Epithelial cell of proximal tubule (primary cell): Measurements from ENCODE around the gene PDAP1. TPM values are rescaled to one million over a fixed set of nuclear protein-coding genes. Genes with fewer than 3 reads are reported as not detected.

Experiments used
- DNase-seq: peaks from one replicate; pipeline ENCODE4 v3.0.0-alpha.2; 2011; ENCODE audit warnings: low read depth
- H3K4me3 ChIP-seq: 2 replicates; pipeline ENCODE4 v1.5.1; 2011; ENCODE audit warnings: low read depth, mild to moderate bottlenecking, low read length
- CTCF ChIP-seq: conservative IDR thresholded peaks from 2 replicates; pipeline ENCODE4 v1.5.1; 2012; ENCODE audit warnings: low read depth, mild to moderate bottlenecking, low read length
- total RNA-seq: library from RNA; depleted of rRNA; stranded (reverse); fragments of >200 nt; gene quantifications from 2 replicates; pipeline ENCODE4 v1.2.3, GENCODE V29; 2015

PDAP1 gene
- total RNA-seq, 1 donor from 2014 or later: 123 TPM

GRCh38 chr7:99452541-99452940, 44.1 kb upstream of the PDAP1 start:
- TF ChIP-seq CTCF: no peak
- DNase-seq: no peak
- H3K4me3 ChIP-seq: no peak overlapping the region

GRCh38 chr7:99451936-99452335, 43.5 kb upstream of the PDAP1 start:
- no peak overlapping the region for H3K4me3 ChIP-seq
- TF ChIP-seq CTCF: no peak
- no peak for DNase-seq

- no peak for DNase-seq
- H3K4me3 ChIP-seq: no peak overlapping the region
- no peak for TF ChIP-seq CTCF
Measured at GRCh38 chr7:99449326-99449725, 40.9 kb upstream of the PDAP1 start.

- DNase-seq: no peak
- H3K4me3 ChIP-seq: no peak overlapping the region
- TF ChIP-seq CTCF: no peak
Measured at GRCh38 chr7:99448855-99449254, 40.5 kb upstream of the PDAP1 start.

GRCh38 chr7:99447943-99448342, 39.5 kb upstream of the PDAP1 start:
- DNase-seq: no peak
- peak; percentile 39 for TF ChIP-seq CTCF
- no peak overlapping the region for H3K4me3 ChIP-seq

GRCh38 chr7:99446096-99446495, 37.7 kb upstream of the PDAP1 start:
- no peak for DNase-seq
- H3K4me3 ChIP-seq: no peak overlapping the region
- TF ChIP-seq CTCF: no peak

GRCh38 chr7:99440195-99440594, 31.8 kb upstream of the PDAP1 start:
- TF ChIP-seq CTCF: no peak
- H3K4me3 ChIP-seq: peak overlapping the region; percentile 100
- DNase-seq: no peak
